ENCODE measurements around the gene NHS.

DNA sequence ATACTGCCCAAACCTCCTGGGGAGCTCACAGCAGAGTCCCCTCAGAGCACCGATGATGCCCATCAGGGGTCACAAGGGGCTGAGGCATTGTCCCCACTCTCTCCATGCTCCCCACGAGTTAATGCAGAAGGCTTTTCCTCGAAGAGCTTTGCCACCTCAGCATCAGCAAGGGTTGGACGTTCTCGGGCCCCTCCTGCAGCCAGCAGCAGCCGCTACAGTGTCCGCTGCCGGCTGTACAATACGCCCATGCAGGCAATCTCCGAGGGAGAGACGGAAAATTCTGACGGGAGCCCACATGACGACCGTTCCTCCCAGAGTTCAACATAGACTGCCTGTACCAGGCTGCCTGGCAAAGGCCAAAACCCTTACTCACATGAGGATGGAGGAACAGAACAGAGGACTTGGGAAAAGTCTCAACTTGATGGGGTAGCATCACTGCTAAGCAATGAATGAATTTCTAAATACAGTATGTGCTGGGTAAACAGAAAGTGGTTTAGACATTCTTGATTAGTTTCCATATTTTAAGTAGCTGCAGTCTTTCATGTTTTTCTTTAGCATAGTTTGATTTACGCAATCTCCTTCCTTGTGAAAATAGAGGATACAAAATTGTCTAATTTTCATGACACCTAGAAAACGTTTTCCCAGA is 357.3 kb downstream of the NHS start:
- no peak for TF ChIP-seq KLF9 (CRISPR knock-in tag; IDR thresholded peaks at IDR 0.05; ENCODE audit: low read depth)
- TF ChIP-seq, protein P1, sequence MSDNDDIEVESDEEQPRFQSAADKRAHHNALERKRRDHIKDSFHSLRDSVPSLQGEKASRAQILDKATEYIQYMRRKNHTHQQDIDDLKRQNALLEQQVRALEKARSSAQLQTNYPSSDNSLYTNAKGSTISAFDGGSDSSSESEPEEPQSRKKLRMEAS (IDR thresholded peaks at IDR 0.05) = no peak
